ENCODE results near the gene PTPRM. TPM values are rescaled to one million over a fixed set of nuclear protein-coding genes. Genes with fewer than 3 reads are reported as not detected.
A peak's percentile ranks its signal among the peaks of the same experiment; 100 is the strongest.

PTPRM gene
- total and polyA plus RNA-seq, 2 experiments from 2014 or later, result 30.9 to 62.8 TPM

DNA sequence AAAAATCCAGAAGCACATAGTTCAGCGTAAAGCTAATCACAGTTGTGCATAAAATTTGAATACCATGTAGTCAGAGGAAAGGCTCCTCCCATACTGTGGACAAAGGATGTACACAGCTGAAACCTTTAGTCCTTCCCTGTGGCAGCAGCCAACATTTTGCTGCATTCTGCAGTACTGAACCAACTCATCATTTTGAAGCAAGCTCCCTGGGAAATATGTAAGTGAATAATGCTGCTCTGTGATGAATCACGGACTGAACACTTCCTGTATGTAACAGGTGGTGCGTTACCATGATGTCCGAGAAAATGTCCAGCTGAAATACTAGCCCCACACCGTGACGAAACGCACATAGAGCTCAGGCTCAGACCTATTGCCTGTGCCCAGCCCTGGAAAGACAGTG is 621.1 kb downstream of the PTPRM start:
- in situ Hi-C loops (cut with MboI), result no loop called here
- Histone ChIP-seq H3K27ac (no peak overlapping the region), H3K4me2 (ENCODE audit: unreplicated experiment) (no peak overlapping the region), H3K9me3 (ENCODE audit: low read depth) (no peaks in the 10 kb centered on the region), H3K27me3 (replicated peaks; ENCODE audit: insufficient read depth) (no peaks in the 10 kb centered on the region), H3F3A (ENCODE audit: insufficient read depth) (no peaks in the 10 kb centered on the region), H3K4me1 (ENCODE audit: insufficient read depth) (no peaks in the 10 kb centered on the region), H3K9ac (no peak overlapping the region), H3K79me2 (ENCODE audit: insufficient read depth) (no peaks in the 10 kb centered on the region), H2AFZ (no peak overlapping the region), H4K20me1 (ENCODE audit: insufficient read depth) (no peaks in the 10 kb centered on the region), H3K36me3 (ENCODE audit: low read depth) (no peaks in the 10 kb centered on the region), H3K4me3 (no peak overlapping the region), H3K9me2 (ENCODE audit: insufficient read depth) (no peaks in the 10 kb centered on the region)
- DNase-seq, result peak; percentile 19
- TF ChIP-seq EZH2 (IDR thresholded peaks at IDR 0.05; ENCODE audit: insufficient read depth, poor library complexity, severe bottlenecking), result no peak
- TF ChIP-seq EZH2phosphoT487 (IDR thresholded peaks at IDR 0.05; ENCODE audit: insufficient read depth, low read depth), result no peak
- 90 to 97% methylated on average over 7 of the region's 7 CpGs for WGBS, 2 experiments (ENCODE audit: low coverage in 1 of 2, low lambda C conversion rate in 2 of 2, missing lambda C conversion rate in 2 of 2)

DNA sequence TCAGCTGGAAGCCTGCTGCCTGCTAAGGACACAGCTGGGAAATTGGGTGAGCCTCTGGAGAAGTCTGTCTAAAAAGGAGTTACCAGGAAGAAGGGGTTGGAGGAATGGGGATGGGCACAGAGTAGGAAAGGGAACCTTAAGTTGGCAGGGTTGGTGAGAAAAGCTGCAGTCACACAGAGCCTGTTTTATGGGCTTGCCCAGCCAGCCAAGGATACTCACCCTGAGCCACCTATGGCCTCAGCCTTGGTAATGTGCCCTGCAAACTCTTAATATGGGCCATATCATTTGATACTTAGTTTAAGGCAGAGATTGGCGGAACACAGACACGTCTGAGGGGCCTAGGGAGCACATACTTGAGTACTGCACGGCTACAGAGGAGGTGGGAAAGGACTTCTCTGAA is 623.9 kb downstream of the PTPRM start:
- Histone ChIP-seq H3K9ac (no peak overlapping the region), H4K20me1 (ENCODE audit: insufficient read depth) (no peaks in the 10 kb centered on the region), H2AFZ (no peak overlapping the region), H3K9me2 (ENCODE audit: insufficient read depth) (no peaks in the 10 kb centered on the region), H3K27ac (no peak overlapping the region), H3K4me2 (ENCODE audit: unreplicated experiment) (no peak overlapping the region), H3F3A (ENCODE audit: insufficient read depth) (no peaks in the 10 kb centered on the region), H3K27me3 (replicated peaks; ENCODE audit: insufficient read depth) (no peaks in the 10 kb centered on the region), H3K4me3 (no peak overlapping the region), H3K4me1 (ENCODE audit: insufficient read depth) (no peaks in the 10 kb centered on the region), H3K9me3 (ENCODE audit: low read depth) (no peaks in the 10 kb centered on the region), H3K36me3 (ENCODE audit: low read depth) (no peaks in the 10 kb centered on the region), H3K79me2 (ENCODE audit: insufficient read depth) (no peaks in the 10 kb centered on the region)
- in situ Hi-C loops (cut with MboI), result no loop called here
- no peak for DNase-seq
- 96 to 100% methylated on average over 3 of the region's 3 CpGs for WGBS, 2 experiments (ENCODE audit: low coverage in 1 of 2, low lambda C conversion rate in 2 of 2, missing lambda C conversion rate in 2 of 2)
- no peak for TF ChIP-seq EZH2phosphoT487 (IDR thresholded peaks at IDR 0.05; ENCODE audit: insufficient read depth, low read depth)
- TF ChIP-seq EZH2 (IDR thresholded peaks at IDR 0.05; ENCODE audit: insufficient read depth, poor library complexity, severe bottlenecking), result no peak

DNA sequence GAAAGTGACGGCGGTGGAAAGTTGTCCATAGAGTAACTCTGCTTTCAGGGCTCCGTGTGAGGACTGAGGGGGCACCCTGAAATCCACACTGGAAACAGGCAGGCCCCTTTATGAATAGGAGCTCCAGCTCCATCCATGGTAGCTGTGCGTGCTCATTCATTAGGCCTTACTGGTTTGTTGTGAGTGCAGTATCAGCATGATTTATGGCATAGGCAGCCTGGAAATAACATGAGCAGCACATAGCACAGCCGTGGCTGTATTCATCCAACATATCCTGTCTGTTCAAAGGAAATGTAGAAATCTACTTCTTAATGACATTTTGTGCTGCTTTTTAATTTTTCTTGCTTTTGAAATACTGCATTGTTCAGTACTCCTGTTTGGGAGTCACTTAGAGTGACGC is 627.3 kb downstream of the PTPRM start:
- in situ Hi-C loops (cut with MboI), result no loop called here

DNA sequence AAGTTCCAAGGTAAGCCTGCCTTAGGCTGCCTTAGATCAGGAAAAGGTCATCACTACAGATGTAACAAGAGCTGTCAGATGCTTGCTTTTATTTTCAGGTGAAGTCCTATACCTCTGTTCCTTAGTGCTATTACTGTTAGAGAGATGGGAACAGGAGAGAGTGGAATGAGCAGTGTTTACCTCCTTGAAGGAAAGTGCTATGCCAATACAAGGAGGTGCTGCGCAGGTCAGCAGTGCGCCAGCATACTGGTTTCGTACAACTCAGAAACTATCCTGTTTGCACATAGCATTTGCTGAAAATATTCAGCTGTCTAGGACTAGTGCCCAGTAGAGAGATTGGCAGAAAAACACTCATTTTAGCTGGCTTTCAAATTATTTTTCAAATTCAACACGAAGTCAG is 629.1 kb downstream of the PTPRM start:
- H3F3A ChIP-seq (ENCODE audit: insufficient read depth), result no peaks in the 10 kb centered on the region
- no peak overlapping the region for H3K4me2 ChIP-seq (ENCODE audit: unreplicated experiment)
- H3K27ac ChIP-seq, result no peak overlapping the region
- no peak overlapping the region for H3K9ac ChIP-seq
- no peaks in the 10 kb centered on the region for H3K4me1 ChIP-seq (ENCODE audit: insufficient read depth)
- whole genome bisulfite sequencing, 2 experiments (ENCODE audit: low coverage in 1 of 2, low lambda C conversion rate in 2 of 2, missing lambda C conversion rate in 2 of 2), result 79% methylated on average over 4 of the region's 4 CpGs
- no peaks in the 10 kb centered on the region for H3K27me3 ChIP-seq (replicated peaks; ENCODE audit: insufficient read depth)
- no peaks in the 10 kb centered on the region for H4K20me1 ChIP-seq (ENCODE audit: insufficient read depth)
- no peaks in the 10 kb centered on the region for H3K9me2 ChIP-seq (ENCODE audit: insufficient read depth)
- no peak for TF ChIP-seq EZH2 (IDR thresholded peaks at IDR 0.05; ENCODE audit: insufficient read depth, poor library complexity, severe bottlenecking)
- no peak for TF ChIP-seq EZH2phosphoT487 (IDR thresholded peaks at IDR 0.05; ENCODE audit: insufficient read depth, low read depth)
- no peaks in the 10 kb centered on the region for H3K79me2 ChIP-seq (ENCODE audit: insufficient read depth)
- no peak overlapping the region for H3K4me3 ChIP-seq
- no peaks in the 10 kb centered on the region for H3K9me3 ChIP-seq (ENCODE audit: low read depth)
- in situ Hi-C loops (cut with MboI), result no loop called here
- H2AFZ ChIP-seq, result no peak overlapping the region
- H3K36me3 ChIP-seq (ENCODE audit: low read depth), result no peaks in the 10 kb centered on the region
- no peak for DNase-seq

More for the DNA sequence above, 627.3 kb downstream of the PTPRM start:
- Histone ChIP-seq H3K4me2 (ENCODE audit: unreplicated experiment) (no peak overlapping the region), H3K79me2 (ENCODE audit: insufficient read depth) (no peaks in the 10 kb centered on the region), H3K36me3 (ENCODE audit: low read depth) (no peaks in the 10 kb centered on the region), H3K9ac (no peak overlapping the region), H2AFZ (no peak overlapping the region), H3F3A (ENCODE audit: insufficient read depth) (no peaks in the 10 kb centered on the region), H3K4me1 (ENCODE audit: insufficient read depth) (no peaks in the 10 kb centered on the region), H3K9me3 (ENCODE audit: low read depth) (no peaks in the 10 kb centered on the region), H4K20me1 (ENCODE audit: insufficient read depth) (no peaks in the 10 kb centered on the region), H3K4me3 (no peak overlapping the region), H3K27me3 (replicated peaks; ENCODE audit: insufficient read depth) (no peaks in the 10 kb centered on the region), H3K27ac (no peak overlapping the region), H3K9me2 (ENCODE audit: insufficient read depth) (no peaks in the 10 kb centered on the region)
- no peak for TF ChIP-seq EZH2 (IDR thresholded peaks at IDR 0.05; ENCODE audit: insufficient read depth, poor library complexity, severe bottlenecking)
- 93 to 96% methylated on average over 6 of the region's 6 CpGs for WGBS, 2 experiments (ENCODE audit: low coverage in 1 of 2, low lambda C conversion rate in 2 of 2, missing lambda C conversion rate in 2 of 2)
- DNase-seq, result no peak

DNA sequence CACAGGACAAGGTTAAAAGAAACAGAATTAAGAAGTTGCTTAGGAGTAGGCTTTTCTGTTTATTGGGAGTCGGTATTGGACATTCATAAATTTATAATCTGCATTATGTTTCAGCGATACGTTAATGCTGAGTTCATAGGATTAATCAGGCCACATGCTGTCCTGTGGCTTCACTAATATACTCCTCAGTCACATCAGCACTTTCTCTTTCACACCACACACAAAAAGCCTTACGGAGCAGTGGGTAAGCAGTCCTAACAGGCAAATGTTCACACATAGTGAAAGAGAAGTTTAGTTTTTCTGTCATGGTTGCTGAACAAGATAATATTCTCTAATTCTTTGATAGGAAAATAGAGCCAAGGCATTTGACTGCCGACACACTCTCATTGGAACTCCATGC is 630.4 kb downstream of the PTPRM start:
- WGBS, 2 experiments (ENCODE audit: low coverage in 1 of 2, low lambda C conversion rate in 2 of 2, missing lambda C conversion rate in 2 of 2), result 98 to 99% methylated on average over 5 of the region's 5 CpGs
- Histone ChIP-seq H3K27me3 (replicated peaks; ENCODE audit: insufficient read depth) (no peaks in the 10 kb centered on the region), H3F3A (ENCODE audit: insufficient read depth) (no peaks in the 10 kb centered on the region), H3K4me3 (no peak overlapping the region), H3K9me3 (ENCODE audit: low read depth) (no peaks in the 10 kb centered on the region), H3K27ac (no peak overlapping the region), H3K9me2 (ENCODE audit: insufficient read depth) (no peaks in the 10 kb centered on the region), H4K20me1 (ENCODE audit: insufficient read depth) (no peaks in the 10 kb centered on the region), H3K9ac (no peak overlapping the region), H3K4me1 (ENCODE audit: insufficient read depth) (no peaks in the 10 kb centered on the region), H3K4me2 (ENCODE audit: unreplicated experiment) (no peak overlapping the region), H3K36me3 (ENCODE audit: low read depth) (no peaks in the 10 kb centered on the region), H3K79me2 (ENCODE audit: insufficient read depth) (no peaks in the 10 kb centered on the region), H2AFZ (no peak overlapping the region)
- TF ChIP-seq EZH2 (IDR thresholded peaks at IDR 0.05; ENCODE audit: insufficient read depth, poor library complexity, severe bottlenecking) (no peak), EZH2phosphoT487 (IDR thresholded peaks at IDR 0.05; ENCODE audit: insufficient read depth, low read depth) (no peak)
- in situ Hi-C loops (cut with MboI), result no loop called here
- no peak for DNase-seq
